Fibroblast of villous mesenchyme (primary cell): ENCODE results near the gene NRXN3. TPM values are rescaled to one million over a fixed set of nuclear protein-coding genes. Genes with fewer than 3 reads are reported as not detected.

Source experiments
- DNase-seq: peaks from one replicate; pipeline ENCODE4 v3.0.0-alpha.2; 2010; ENCODE audit warnings: low read depth
- H3K4me3 ChIP-seq: 2 replicates; pipeline ENCODE4 v1.5.1; 2011; ENCODE audit warnings: low read depth, mild to moderate bottlenecking, low read length
- CTCF ChIP-seq: IDR thresholded peaks from 2 replicates; pipeline ENCODE4 v1.5.1; 2012; ENCODE audit warnings: low read depth, mild to moderate bottlenecking, low read length; ENCODE audit not compliant: insufficient read depth
- total RNA-seq: library from RNA; depleted of rRNA; stranded (reverse); fragments of >200 nt; gene quantifications from 2 replicates; pipeline ENCODE4 v1.2.3, GENCODE V29; 2012

NRXN3 gene
- total RNA-seq, 1 donor = 7.3 TPM

- DNase-seq = no peak
- no peak for TF ChIP-seq CTCF
- no peak overlapping the region for H3K4me3 ChIP-seq
Measured at GRCh38 chr14:78873581-78873980, 703.4 kb downstream of the NRXN3 start.

GRCh38 chr14:78875049-78875448 lies 704.9 kb downstream of the NRXN3 start:
- DNase-seq = no peak
- H3K4me3 ChIP-seq = no peak overlapping the region
- TF ChIP-seq CTCF = no peak

- DNase-seq = no peak
- H3K4me3 ChIP-seq = no peak overlapping the region
- no peak for TF ChIP-seq CTCF
Measured at GRCh38 chr14:78885884-78886283, 715.7 kb downstream of the NRXN3 start.

GRCh38 chr14:78897443-78897842 lies 727.3 kb downstream of the NRXN3 start:
- no peak for TF ChIP-seq CTCF
- no peak overlapping the region for H3K4me3 ChIP-seq
- no peak for DNase-seq

GRCh38 chr14:78902010-78902623 lies 731.9 kb downstream of the NRXN3 start:
- DNase-seq = peak; percentile 36
- TF ChIP-seq CTCF = peak; percentile 59
- no peak overlapping the region for H3K4me3 ChIP-seq

- TF ChIP-seq CTCF = no peak
- no peak for DNase-seq
- H3K4me3 ChIP-seq = no peak overlapping the region
Measured at GRCh38 chr14:78904094-78904493, 733.9 kb downstream of the NRXN3 start.

GRCh38 chr14:78917462-78917861 lies 747.3 kb downstream of the NRXN3 start:
- no peak for DNase-seq
- TF ChIP-seq CTCF = no peak

More at GRCh38 chr14:78917462-78917861, 747.3 kb downstream of the NRXN3 start:
- no peak overlapping the region for H3K4me3 ChIP-seq
